IPS-11a (cell line): ENCODE data around the gene CD300A.
A peak's percentile ranks its signal among the peaks of the same experiment; 100 is the strongest.

Experiments used
- H3K4me3 ChIP-seq: one replicate; pipeline ENCODE4 v1.5.1; 2013; ENCODE audit warnings: low read depth, low read length, control low read depth

CD300A gene

GRCh38 chr17:74439691-74440567 lies 26.5 kb upstream of the CD300A start:
- H3K4me3 ChIP-seq: no peak overlapping the region

DNA sequence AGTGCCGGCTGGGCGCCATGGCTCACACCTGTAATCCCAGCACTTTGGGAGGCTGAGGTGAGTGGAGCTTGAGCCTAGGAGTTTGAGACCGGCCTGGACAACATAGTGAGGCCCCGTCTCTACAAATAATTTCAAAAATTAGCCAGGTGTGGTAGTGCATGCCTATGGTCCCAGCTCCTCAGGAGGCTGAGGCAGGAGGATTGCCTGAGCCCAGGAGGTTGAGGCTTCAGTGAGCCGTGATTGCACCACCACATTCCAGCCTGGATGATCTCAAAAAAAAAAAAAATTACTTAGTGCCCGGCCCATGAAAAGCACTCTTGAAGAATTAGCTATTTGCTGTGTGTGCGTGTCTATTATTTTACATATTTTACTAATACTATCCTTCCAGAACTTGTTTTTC lies 24.9 kb upstream of the CD300A start:
- no peak overlapping the region for H3K4me3 ChIP-seq

DNA sequence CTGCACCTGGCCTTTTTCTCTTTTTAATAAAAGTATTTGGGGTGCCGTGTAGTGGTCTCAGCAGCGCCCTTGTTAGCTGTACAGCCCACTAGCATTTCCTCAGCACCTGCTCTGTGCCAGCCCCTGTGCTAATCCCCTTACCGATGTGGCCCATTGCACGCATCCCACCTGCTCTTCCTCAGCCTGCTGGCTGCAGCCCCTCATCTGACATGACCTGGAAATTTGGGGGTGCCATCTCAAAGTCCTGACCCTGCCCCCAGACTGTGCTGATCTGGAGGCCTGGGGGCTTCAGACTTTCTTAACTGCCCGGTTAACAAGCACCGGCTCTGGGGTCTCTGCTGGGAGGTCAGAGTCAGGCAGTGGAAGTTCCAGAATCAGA lies 24.2 kb upstream of the CD300A start:
- no peak overlapping the region for H3K4me3 ChIP-seq

- H3K4me3 ChIP-seq: no peak overlapping the region
These were observed 23.5 kb upstream of the CD300A start for GRCh38 chr17:74442670-74443515.

DNA sequence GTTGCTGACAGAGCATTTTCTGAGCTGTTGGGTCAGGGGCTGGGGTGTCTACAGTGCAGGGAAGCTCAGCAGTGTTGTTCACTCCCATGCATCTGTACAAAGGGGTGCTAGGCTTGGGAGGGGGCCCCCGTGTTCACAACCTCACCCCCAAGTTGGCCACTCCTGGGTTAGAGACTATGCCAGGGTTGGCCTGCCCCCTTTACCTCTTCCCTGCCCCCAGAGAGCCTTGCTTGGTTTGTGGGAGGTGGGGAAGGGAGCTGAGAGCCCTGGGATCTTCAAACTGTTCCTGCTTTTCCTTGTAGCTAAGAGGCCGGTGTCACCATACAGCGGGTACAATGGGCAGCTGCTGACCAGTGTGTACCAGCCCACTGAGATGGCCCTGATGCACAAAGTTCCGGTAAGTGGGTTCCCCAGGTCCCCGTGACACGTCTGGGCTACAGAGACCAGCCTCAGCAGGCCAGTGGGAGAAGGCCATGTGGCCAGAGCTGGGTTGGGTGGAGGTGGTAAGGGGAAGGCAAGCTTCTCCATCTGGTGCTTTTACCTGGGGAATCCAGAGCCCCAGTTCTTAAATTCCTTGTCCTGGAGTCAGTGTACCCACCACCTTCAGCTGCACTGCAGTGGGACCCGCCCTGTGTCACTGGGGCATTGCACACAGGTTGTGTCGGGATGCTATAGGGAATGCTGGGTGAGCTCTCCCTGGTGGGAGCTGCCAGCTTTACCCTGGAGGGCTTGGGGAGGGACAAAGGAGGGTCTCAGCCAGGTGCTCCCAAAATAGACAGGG lies 22.7 kb upstream of the CD300A start:
- H3K4me3 ChIP-seq: no peak overlapping the region

GRCh38 chr17:74444406-74444805 lies 22.0 kb upstream of the CD300A start:
- H3K4me3 ChIP-seq: no peak overlapping the region

DNA sequence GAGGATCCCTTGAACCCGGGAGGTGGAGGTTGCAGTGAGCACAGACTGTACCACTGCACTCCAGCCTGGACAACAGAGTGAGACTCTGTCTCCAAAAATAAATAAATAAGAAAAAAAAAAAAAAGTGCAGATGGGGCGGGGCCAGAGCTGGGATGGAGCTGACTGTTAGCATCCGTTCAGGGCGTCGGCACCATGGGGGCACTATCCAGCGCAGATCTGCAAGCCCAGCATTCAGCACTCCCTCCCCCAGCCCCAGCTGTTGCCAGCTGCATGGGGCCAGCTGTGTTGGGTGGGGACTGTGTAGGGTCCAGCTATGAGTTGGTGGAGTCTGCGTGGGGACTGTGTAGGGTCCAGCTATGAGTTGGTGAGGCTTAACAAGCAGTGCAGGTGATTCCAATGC lies 21.3 kb upstream of the CD300A start:
- no peak overlapping the region for H3K4me3 ChIP-seq

- H3K4me3 ChIP-seq: no peak overlapping the region
These were observed 19.6 kb upstream of the CD300A start for GRCh38 chr17:74446551-74447500.

DNA sequence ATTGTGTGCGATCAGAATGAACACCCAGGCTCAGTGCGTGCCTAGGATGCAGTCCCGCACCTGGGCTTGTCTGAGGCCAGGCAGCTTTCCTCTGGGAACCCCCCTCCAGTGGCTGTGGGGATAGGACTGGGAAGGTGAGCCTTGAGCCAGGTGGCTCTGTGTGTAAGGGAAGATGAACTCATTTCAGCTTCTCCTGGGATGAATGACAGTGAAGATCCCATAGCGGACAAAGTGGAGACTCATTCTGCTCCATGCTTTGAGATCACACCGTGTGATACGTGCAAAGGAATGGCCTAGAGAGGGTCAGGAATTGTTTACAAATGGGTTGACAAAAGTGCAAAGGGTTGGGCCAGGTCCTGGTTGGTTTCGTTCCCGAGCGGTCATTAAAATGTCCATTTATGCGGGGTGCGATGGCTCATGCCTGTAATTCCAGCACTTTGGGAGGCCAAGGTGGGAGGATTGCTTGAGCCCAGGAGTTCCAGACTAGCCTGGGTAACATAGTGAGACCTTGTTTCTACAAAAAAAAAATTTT lies 18.7 kb upstream of the CD300A start:
- no peak overlapping the region for H3K4me3 ChIP-seq

DNA sequence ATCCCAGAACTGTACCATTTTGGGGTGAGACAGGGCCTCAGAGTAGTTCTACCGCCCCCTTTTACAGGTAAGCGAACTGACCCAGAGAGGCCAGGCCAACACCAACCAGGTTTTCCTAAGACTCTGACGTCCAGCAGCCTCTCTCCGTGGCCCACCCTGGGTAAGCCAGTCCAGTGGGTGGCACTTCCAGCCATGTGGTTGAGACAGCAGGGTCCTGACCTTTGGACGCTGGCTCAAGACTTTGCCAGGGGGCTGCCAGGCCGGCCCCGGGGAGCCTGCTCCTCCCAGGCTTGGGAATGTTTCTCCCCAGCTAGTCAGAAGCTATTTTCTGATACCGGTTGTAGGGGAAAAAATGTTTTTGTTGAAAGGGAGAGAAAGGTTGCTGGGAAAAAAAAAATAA lies 17.7 kb upstream of the CD300A start:
- no peak overlapping the region for H3K4me3 ChIP-seq

DNA sequence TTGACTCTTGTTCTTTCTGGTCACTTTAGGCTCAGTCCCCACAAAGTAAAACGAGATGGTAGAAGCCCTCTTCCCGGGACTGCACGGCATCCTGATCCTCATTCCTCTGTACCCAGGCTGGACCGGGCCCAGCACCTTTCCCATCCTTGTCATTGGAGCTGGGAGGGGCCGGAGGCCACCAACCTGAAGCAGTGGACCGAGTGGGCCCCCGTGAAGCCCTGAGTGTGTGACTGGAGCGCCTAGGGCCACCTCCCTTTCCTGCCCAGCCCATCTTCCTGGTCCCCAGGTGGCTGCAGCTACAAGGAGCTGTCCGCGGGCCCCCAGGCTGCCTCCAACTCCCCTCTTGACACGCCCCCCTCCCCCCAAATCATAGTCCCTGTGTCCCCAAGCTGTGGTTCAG lies 17.1 kb upstream of the CD300A start:
- no peak overlapping the region for H3K4me3 ChIP-seq

DNA sequence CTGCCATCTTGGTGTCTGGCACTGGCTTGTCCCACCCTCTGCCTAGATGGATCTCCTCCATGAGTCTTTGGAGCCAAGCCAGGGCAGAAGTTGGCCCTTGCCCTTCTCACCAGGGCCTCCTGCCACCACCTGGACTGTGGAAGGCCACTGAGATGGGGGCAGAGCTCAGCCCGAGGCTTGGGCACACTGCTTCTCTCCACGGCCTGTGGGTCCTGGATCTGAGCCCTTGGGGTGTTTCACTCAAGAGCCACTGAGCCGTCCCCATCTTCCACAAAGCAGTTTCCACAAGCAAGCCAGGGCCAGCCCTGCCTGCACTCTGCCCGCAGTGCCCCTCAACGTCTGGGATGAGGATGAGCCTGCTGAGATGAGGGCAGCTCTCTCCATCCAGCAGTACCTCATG lies 16.7 kb upstream of the CD300A start:
- no peak overlapping the region for H3K4me3 ChIP-seq

DNA sequence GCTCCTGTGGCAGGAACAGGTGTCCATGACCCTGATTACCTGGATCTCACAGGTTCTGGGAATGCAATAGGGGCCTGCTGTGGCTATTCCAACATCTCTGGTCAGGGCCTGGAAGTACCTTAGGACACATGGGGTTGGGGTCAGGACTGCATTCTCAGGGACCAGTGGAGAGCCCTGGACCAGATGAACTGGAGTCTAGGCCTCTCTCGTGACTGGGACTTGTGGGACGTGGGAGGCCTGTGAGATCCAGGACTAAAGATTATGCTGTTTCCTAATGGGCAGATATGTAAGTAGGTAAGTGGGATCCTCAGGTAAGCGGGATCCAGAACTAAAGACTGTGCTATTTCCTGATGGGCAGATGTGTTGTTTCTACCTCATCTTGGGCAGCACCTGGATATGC lies 16.2 kb upstream of the CD300A start:
- no peak overlapping the region for H3K4me3 ChIP-seq

DNA sequence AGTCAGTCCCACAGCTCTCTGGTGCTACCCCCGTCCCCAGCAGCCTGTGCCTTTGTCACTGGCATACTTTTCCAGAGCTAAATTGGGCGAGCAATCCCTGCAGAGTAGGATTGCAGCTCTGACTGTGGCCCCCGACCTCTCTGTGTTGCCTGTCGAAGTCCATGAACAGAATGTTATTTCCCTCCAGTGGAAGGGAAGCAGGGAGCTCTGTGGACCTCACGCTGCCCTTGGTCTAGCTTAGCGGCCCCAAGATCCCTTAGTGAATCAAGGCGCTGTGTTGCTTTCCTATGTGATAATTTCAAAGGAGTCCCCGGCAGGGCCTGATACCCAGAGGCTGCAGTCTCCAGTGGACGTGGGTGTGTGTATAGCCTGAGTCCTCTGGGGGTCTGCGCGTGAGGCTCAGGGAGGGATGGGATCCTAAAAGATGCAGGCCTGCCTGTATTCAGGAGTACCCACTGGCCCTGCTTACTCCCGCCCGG lies 15.5 kb upstream of the CD300A start:
- H3K4me3 ChIP-seq: no peak overlapping the region

GRCh38 chr17:74451557-74451956 lies 14.9 kb upstream of the CD300A start:
- H3K4me3 ChIP-seq: no peak overlapping the region

GRCh38 chr17:74452033-74452840 lies 14.2 kb upstream of the CD300A start:
- H3K4me3 ChIP-seq: no peak overlapping the region

GRCh38 chr17:74452841-74453661 lies 13.4 kb upstream of the CD300A start:
- no peak overlapping the region for H3K4me3 ChIP-seq

GRCh38 chr17:74453665-74454196 lies 12.7 kb upstream of the CD300A start:
- H3K4me3 ChIP-seq: peak overlapping the region; percentile 8
